H9 (cell line): ENCODE data around the gene MMAA. TPM values are rescaled to one million over a fixed set of nuclear protein-coding genes. Genes with fewer than 3 reads are reported as not detected.

Experiments
- DNase-seq: peaks from one replicate; pipeline ENCODE4 v3.0.0-alpha.2; 2017
- H2AFZ ChIP-seq: one replicate; pipeline ENCODE4 v1.6.1; 2013; ENCODE audit warnings: mild to moderate bottlenecking, low read length, control low read depth, moderate library complexity
- H2AK5ac ChIP-seq: 2 replicates; pipeline ENCODE4 v1.6.1; 2013; ENCODE audit warnings: low read length, control low read depth, mixed read lengths; ENCODE audit not compliant: insufficient read length
- H2BK120ac ChIP-seq: one replicate; pipeline ENCODE4 v1.6.1; 2013; ENCODE audit warnings: low read depth, mild to moderate bottlenecking, low read length, control low read depth, inconsistent platforms; ENCODE audit not compliant: poor library complexity, severe bottlenecking
- H2BK12ac ChIP-seq: 2 replicates; pipeline ENCODE4 v1.6.1; 2013; ENCODE audit warnings: low read length, control low read depth, mixed read lengths, low read depth; ENCODE audit not compliant: insufficient read length
- H2BK15ac ChIP-seq: 2 replicates; pipeline ENCODE4 v1.6.1; 2013; ENCODE audit warnings: low read depth, low read length, control low read depth
- H2BK20ac ChIP-seq: one replicate; pipeline ENCODE4 v1.6.1; 2013; ENCODE audit warnings: low read depth, mild to moderate bottlenecking, low read length, control low read depth, inconsistent platforms; ENCODE audit not compliant: poor library complexity, severe bottlenecking
- H2BK5ac ChIP-seq: 2 replicates; pipeline ENCODE4 v1.6.1; 2013; ENCODE audit warnings: low read length, control low read depth, mixed read lengths; ENCODE audit not compliant: insufficient read length
- H3K14ac ChIP-seq: 2 replicates; pipeline ENCODE4 v1.6.1; 2013; ENCODE audit warnings: low read length, control low read depth; ENCODE audit not compliant: insufficient read depth
- H3K18ac ChIP-seq: 2 replicates; pipeline ENCODE4 v1.6.1; 2013; ENCODE audit warnings: low read depth, mild to moderate bottlenecking, mixed read lengths, low read length, control low read depth; ENCODE audit not compliant: insufficient read length
- H3K23ac ChIP-seq: 2 replicates; pipeline ENCODE4 v1.6.1; 2013; ENCODE audit warnings: low read length, control low read depth, mixed read lengths, low read depth; ENCODE audit not compliant: insufficient read length
- H3K23me2 ChIP-seq: 2 replicates; pipeline ENCODE4 v1.6.1; 2013; ENCODE audit warnings: low read depth, mild to moderate bottlenecking, mixed read lengths, low read length, control low read depth; ENCODE audit not compliant: insufficient read length, poor library complexity, severe bottlenecking
- H3K27ac ChIP-seq: 2 replicates; pipeline ENCODE4 v1.5.1; 2013; ENCODE audit warnings: low read length, control low read depth, mixed read lengths, low read depth; ENCODE audit not compliant: insufficient read length
- H3K27me3 ChIP-seq: 2 replicates; pipeline ENCODE4 v1.6.1; 2013; ENCODE audit warnings: low read length, control low read depth, inconsistent platforms; ENCODE audit not compliant: insufficient read depth
- H3K4ac ChIP-seq: 2 replicates; pipeline ENCODE4 v1.6.1; 2013; ENCODE audit warnings: low read depth, mild to moderate bottlenecking, control low read depth, inconsistent platforms, low read length, moderate library complexity
- H3K4me1 ChIP-seq: 2 replicates; pipeline ENCODE4 v1.6.1; 2013; ENCODE audit warnings: low read length, control low read depth, inconsistent platforms; ENCODE audit not compliant: insufficient read depth
- H3K4me2 ChIP-seq: 2 replicates; pipeline ENCODE4 v1.6.1; 2013; ENCODE audit warnings: low read length, control low read depth, mixed read lengths; ENCODE audit not compliant: insufficient read length, insufficient read depth
- H3K56ac ChIP-seq: 2 replicates; pipeline ENCODE4 v1.6.1; 2013; ENCODE audit warnings: low read depth, mild to moderate bottlenecking, mixed read lengths, low read length, control low read depth; ENCODE audit not compliant: insufficient read length
- H3K79me1 ChIP-seq: 2 replicates; pipeline ENCODE4 v1.6.1; 2013; ENCODE audit warnings: low read depth, mild to moderate bottlenecking, moderate library complexity, low read length, control low read depth, inconsistent platforms; ENCODE audit not compliant: insufficient read depth, poor library complexity, severe bottlenecking
- H3K79me2 ChIP-seq: 2 replicates; pipeline ENCODE4 v1.6.1; 2013; ENCODE audit warnings: low read length, control low read depth, inconsistent platforms; ENCODE audit not compliant: insufficient read depth
- H3K9ac ChIP-seq: 2 replicates; pipeline ENCODE4 v1.6.1; 2013; ENCODE audit warnings: low read length, control low read depth, mixed read lengths; ENCODE audit not compliant: insufficient read length; ENCODE audit errors: extremely low read depth
- H3K9me3 ChIP-seq: one replicate; pipeline ENCODE4 v1.6.1; 2013; ENCODE audit warnings: low read depth, low read length, inconsistent platforms; ENCODE audit not compliant: control insufficient read depth
- H3T11ph ChIP-seq: one replicate; pipeline ENCODE4 v1.6.1; 2013; ENCODE audit warnings: mild to moderate bottlenecking, low read length, control low read depth, inconsistent platforms
- H4K20me1 ChIP-seq: one replicate; pipeline ENCODE4 v1.6.1; 2013; ENCODE audit not compliant: control insufficient read depth, insufficient read length, insufficient read depth
- H4K5ac ChIP-seq: 2 replicates; pipeline ENCODE4 v1.6.1; 2013; ENCODE audit warnings: low read depth, mild to moderate bottlenecking, mixed read lengths, low read length, control low read depth; ENCODE audit not compliant: insufficient read length
- H4K8ac ChIP-seq: replicated peaks from 2 replicates; pipeline ENCODE4 v1.6.1; 2013; ENCODE audit warnings: low read length, control low read depth, mixed read lengths, low read depth; ENCODE audit not compliant: insufficient read length
- H4K91ac ChIP-seq: 2 replicates; pipeline ENCODE4 v1.6.1; 2013; ENCODE audit warnings: low read depth, mild to moderate bottlenecking, moderate library complexity, mixed read lengths, low read length, control low read depth; ENCODE audit not compliant: insufficient read length
- H3K27ac Mint-ChIP-seq, 3 experiments: 2 replicates in 2 of 3; 3 replicates in 1 of 3; pipeline ENCODE4 v1.8.0; 2020 to 2021; ENCODE audit warnings: mixed read lengths in 3 of 3, mild to moderate bottlenecking in 1 of 3, moderate library complexity in 1 of 3
- H3K27me3 Mint-ChIP-seq: 2 replicates; pipeline ENCODE4 v1.8.0; 2021; ENCODE audit warnings: low read depth, mild to moderate bottlenecking, moderate library complexity, mixed read lengths
- H3K36me3 Mint-ChIP-seq, 3 experiments: 2 replicates in 2 of 3; 3 replicates in 1 of 3; pipeline ENCODE4 v1.8.0; 2020 to 2021; ENCODE audit warnings: low read depth in 3 of 3, mixed read lengths in 3 of 3; ENCODE audit not compliant: insufficient read depth in 1 of 3
- H3K4me1 Mint-ChIP-seq, 2 experiments: 2 replicates each; pipeline ENCODE4 v1.8.0; 2020; ENCODE audit warnings: mixed read lengths in 2 of 2
- H3K4me3 Mint-ChIP-seq, 2 experiments: 2 replicates in 1 of 2; 3 replicates in 1 of 2; pipeline ENCODE4 v1.8.0; 2020 to 2021; ENCODE audit warnings: mild to moderate bottlenecking in 2 of 2, mixed read lengths in 2 of 2, moderate library complexity in 1 of 2
- H3K9me3 Mint-ChIP-seq, 2 experiments: 2 replicates in 1 of 2; 3 replicates in 1 of 2; pipeline ENCODE4 v1.8.0; 2020; ENCODE audit warnings: mild to moderate bottlenecking in 2 of 2, mixed read lengths in 2 of 2, moderate library complexity in 1 of 2
- CTCF ChIP-seq: fragments of 200-600 bp; sonication (generic); conservative IDR thresholded peaks from 3 replicates; pipeline ENCODE4 v1.8.0; 2021; ENCODE audit warnings: antibody characterized with exemption, mild to moderate bottlenecking
- WGBS: extraction: QIAGEN DNeasy Blood & Tissue Kit; methylation state at CpG from one replicate; pipeline ENCODE4 v1.1.7; 2013; ENCODE audit warnings: missing lambda C conversion rate, low lambda C conversion rate, mixed read lengths; ENCODE audit not compliant: insufficient read length; ENCODE audit errors: extremely low coverage; 5-methylcytosine and 5-hydroxymethylcytosine counted together
- total RNA-seq: library from RNA; stranded (reverse); gene quantifications from 2 replicates; pipeline ENCODE4 v1.2.1, GENCODE V29; 2021

Gene MMAA
- total RNA-seq, 1 experiment from 2014 or later: 3.0 TPM

DNA sequence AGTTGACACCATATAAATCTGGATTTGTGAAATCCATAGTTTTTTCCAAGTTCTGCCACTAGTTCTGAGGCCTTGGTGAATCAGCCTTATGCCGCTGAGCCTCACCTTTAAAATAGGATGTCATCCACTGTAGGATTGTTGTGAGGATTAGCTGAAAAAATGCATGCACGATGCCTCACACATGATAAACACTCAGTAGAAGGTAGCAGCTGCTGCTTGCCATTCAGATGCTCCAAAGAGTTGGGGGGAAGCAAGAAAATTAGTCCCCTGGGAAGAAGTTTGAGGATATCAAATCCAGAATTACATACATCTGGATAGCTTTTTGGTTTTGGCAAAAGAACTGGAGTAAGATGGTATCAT lies 7.4 kb downstream of the MMAA start:
- no peak overlapping the region for H4K5ac ChIP-seq
- no CpG with 5 or more reads among the region's 2 CpGs for WGBS

More for the DNA sequence above, 7.4 kb downstream of the MMAA start:
- Histone ChIP-seq H3K4ac (no peak overlapping the region), H2BK20ac (no peak overlapping the region), H4K20me1 (no peaks in the 10 kb centered on the region), H3K27ac (no peak overlapping the region), H2BK120ac (no peak overlapping the region), H3K4me2 (no peak overlapping the region), H3K9ac (no peak overlapping the region), H4K91ac (no peak overlapping the region), H3K27me3 (no peaks in the 10 kb centered on the region), H4K8ac (no peak overlapping the region), H3K14ac (no peak overlapping the region), H2BK15ac (no peak overlapping the region), H2AK5ac (no peak overlapping the region), H3K79me1 (no peaks in the 10 kb centered on the region), H3T11ph (no peak overlapping the region), H2AFZ (no peak overlapping the region), H3K23me2 (no peaks in the 10 kb centered on the region), H3K23ac (no peak overlapping the region), H3K56ac (no peak overlapping the region), H3K9me3 (no peaks in the 10 kb centered on the region), H3K79me2 (no peaks in the 10 kb centered on the region), H2BK12ac (no peak overlapping the region), H2BK5ac (no peak overlapping the region), H3K4me1 (no peaks in the 10 kb centered on the region), H3K18ac (no peak overlapping the region)
- DNase-seq: no peak
- no peak overlapping the region for H3K4me3 Mint-ChIP-seq
- no peak overlapping the region; a peak in 1 of 7 replicates for H3K27ac Mint-ChIP-seq
- TF ChIP-seq CTCF: no peak
- peaks cover 14 to 18% of the 10 kb centered on the region in 2 experiments for H3K4me1 Mint-ChIP-seq
- H3K27me3 Mint-ChIP-seq: no peaks in the 10 kb centered on the region; the same call in 1 of the 2 replicates
- peaks cover 10 to 15% (median 11%) of the 10 kb centered on the region in 3 experiments for H3K36me3 Mint-ChIP-seq
- H3K9me3 Mint-ChIP-seq: peaks cover 4 to 7% of the 10 kb centered on the region in 2 experiments
